HG03432 (cell line): ENCODE measurements around the gene FXYD3.

Experiments
- ATAC-seq: cut with Tn5 transposase; IDR thresholded peaks from one replicate; pipeline ENCODE4 v1.9.1; 2021; ENCODE audit warnings: mild to moderate bottlenecking, moderate library complexity; ENCODE audit not compliant: unreplicated experiment

The FXYD3 gene

GRCh38 chr19:35105411-35106290 lies 10.0 kb upstream of the FXYD3 start:
- ATAC-seq: no peak

DNA sequence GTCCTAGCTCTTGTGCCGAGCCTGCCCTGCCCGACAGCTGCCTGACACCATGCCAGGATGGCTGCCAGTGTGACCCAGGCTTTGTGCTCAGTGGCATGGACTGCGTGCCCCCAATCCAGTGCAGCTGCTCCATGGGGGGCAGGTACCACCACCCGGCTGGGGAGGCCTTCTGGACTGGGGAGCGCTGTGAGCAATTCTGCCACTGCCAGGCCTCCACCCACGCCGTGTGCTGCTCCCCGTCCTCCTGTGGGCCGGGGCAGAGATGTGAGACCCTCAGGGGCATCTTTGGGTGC lies 9.4 kb upstream of the FXYD3 start:
- no peak for ATAC-seq

GRCh38 chr19:35106898-35107541 lies 8.6 kb upstream of the FXYD3 start:
- no peak for ATAC-seq

DNA sequence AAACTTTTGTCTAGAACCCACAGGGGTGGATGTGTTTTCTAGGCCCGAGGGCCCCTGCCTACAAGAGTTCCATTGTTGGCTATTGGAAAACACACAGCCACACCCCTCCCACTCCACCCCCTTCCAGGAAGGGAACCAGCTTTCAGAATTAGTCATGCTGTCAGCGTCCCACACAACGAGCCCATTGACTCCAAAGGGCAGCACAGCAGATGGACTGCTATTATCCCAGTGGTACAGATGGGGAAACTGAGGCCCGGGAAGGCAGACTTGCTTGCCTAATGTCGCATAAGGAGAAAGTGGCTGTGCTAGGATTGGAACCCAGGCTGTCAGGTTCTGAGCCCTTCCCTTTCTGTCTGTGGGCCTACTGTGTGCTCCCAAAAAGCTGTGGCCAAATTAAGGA lies 8.1 kb upstream of the FXYD3 start:
- ATAC-seq: no peak

DNA sequence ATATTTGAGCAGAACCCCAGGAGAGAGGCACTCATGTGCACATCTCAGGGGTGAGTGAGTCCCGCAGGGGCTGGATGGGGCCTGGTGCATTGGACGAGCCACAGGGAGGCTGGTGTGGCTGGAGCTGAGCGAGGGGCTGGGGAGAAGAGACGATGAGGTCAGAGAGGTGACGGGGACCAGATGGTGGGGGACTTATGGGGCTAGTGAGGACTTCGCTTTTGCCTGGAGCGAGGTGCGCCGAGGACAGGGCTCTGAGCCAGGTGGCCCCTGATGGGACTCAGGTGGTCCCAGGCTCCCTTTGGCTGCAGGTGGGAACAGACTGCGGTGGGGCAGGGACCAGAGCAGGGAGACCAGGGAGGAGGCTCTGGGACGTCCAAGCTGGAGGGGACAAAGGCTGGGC lies 6.9 kb upstream of the FXYD3 start:
- no peak for ATAC-seq

DNA sequence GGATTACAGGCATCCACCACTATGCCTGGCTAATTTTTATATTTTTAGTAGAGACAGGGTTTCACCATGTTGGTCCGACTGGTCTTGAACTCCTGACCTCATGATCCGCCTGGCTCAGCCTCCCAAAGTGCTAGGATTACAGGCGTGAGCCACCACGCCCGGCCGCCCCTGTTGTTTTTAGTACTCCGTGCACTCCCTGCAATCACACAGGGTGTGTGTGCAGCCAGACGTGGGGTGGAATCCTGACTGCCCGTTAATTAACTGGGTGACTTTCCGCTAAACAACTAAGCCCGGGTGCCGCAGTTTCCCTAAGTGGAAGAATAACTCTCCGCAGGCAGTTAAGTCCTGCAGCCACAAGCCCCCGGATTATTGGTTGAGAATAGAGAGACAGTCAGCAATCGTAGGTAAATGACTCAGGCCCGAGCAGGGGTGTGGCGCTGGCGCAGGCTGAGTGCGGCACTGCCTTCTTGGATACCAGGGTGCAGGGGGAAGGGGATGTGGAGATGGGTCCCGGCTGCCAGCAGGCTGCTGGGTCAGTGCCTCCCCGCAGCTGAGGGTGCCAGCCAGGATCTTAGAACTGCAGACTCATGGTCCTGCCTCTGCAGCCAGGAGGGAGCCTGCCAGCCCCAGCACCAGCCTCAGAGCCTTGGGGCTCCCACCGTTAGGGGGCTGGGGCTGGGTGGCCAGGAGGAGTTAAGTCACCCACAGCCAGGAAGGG lies 6.1 kb upstream of the FXYD3 start:
- ATAC-seq: no peak

DNA sequence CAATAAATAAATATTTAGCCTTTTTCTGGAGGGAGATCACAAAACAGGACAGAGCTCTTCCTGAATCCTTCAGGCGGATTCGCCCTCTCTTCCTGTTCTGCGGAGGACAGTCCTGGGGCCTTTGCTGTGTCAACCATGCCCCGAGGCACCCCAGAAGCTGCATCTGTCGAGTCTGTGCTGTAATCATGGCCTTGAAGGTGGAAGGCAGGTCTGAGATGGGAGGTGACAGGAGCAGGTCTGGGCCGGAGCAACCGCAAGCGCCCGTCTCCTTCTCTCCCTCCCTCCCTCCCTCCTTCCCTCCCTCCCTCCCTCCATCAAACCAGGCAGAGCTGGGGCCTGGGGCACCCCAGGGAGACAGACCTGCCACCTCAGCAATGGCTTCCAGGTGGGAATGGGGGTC lies 4.6 kb upstream of the FXYD3 start:
- ATAC-seq: no peak

GRCh38 chr19:35112995-35113688 lies 2.5 kb upstream of the FXYD3 start:
- ATAC-seq: no peak

- ATAC-seq: no peak
Observed at GRCh38 chr19:35114353-35115176, 1.1 kb upstream of the FXYD3 start.

GRCh38 chr19:35116072-35116801 lies 614 bp downstream of the FXYD3 start:
- ATAC-seq: no peak

DNA sequence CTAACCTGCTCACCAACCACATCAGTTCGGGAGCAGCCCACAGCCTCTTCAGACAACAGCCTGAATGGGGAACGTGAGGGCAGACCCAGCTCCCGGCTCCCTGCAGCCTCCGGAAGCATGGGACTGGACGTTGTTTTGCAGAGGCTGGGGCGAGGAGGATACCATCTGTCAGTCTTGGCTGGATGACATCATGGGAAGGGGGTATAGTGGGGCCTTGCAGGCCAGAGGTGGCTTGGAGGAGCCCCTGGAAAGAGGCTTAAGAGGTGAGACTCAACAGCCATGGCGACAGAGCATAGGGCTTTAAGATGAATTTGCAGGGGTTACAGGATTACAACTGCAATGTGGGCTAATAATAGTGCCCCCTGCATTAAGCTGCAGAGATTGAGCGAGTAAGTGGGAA lies 1.5 kb downstream of the FXYD3 start:
- ATAC-seq: no peak

- ATAC-seq: no peak
Observed at GRCh38 chr19:35117799-35118198, 2.2 kb downstream of the FXYD3 start.

DNA sequence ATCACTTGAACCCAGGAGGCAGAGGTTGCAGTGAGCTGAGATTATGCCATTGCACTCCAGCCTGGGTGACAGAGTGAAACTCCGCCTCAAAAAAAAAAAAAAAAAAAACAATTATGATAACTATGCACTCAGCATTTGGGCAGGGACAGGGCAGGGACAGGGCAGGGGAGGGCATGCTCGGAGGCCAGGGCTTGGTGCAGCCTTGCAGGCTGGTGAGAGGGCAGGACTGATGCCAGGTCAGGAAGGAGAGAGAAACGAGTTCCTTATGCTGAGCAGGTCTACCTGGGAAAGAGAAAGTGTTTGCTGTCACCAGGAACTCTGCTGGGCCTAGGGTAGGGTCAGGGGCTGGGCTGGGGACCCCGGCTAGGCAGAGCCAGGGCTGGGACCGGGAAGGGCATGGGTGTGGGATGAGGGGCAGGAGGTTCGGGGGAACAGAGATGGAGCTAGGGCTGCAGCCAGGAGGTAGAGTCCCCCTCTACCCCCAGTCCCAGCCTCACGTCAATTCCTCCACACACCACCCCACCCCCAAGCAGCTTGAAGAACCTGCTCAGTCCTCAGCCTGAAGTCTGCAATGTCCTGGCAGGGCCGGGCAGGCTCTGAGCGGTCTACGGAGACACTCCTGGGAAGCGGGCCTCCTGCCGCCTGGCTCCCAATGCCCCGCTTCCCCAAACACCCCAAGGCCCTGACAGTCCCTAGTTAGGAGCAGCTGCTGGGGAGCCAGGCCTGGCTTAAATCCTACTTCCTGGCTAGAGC lies 2.8 kb downstream of the FXYD3 start:
- ATAC-seq: no peak

DNA sequence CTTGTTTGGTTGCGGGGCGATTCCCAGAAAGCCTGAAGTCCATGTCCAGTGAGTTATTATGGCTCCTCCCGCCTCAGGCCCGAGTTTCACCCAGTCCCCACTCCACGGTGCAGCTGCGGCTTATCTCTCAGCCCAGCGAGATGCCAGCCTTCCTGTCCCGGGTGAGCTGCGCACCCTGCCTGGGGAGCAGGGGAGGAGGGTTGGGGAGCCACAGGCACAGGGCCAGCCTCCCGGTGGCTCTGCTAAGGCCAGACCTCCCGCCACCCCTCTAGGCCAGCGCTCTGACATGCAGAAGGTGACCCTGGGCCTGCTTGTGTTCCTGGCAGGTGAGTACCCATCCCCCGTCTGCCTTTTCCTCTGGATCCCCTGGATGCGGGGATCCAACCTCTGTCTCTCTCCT lies 3.5 kb downstream of the FXYD3 start:
- ATAC-seq: no peak

- ATAC-seq: no peak
Observed at GRCh38 chr19:35119578-35120155, 4.0 kb downstream of the FXYD3 start.

GRCh38 chr19:35120492-35120891 lies 4.9 kb downstream of the FXYD3 start:
- ATAC-seq: no peak

DNA sequence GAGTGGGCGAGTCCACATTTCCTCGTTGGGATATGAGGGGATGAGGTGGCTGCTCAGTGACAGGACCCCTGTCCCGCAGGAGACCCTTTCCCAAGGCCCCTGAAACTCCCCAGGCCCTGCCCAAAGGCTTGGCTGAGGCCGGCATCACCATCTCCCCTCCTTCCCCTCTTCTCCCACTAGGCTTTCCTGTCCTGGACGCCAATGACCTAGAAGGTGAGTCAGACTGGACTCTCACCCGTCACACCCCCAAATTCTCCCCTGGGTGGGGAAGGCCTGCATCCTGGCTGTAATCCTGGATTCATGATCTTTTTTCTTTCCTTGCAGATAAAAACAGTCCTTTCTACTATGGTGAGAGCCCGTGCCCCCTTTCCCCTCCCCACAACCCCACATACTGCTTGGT lies 5.3 kb downstream of the FXYD3 start:
- no peak for ATAC-seq

GRCh38 chr19:35122687-35123551 lies 7.3 kb downstream of the FXYD3 start:
- no peak for ATAC-seq
